ENCODE results near the gene STYXL1.

Gene STYXL1

DNA sequence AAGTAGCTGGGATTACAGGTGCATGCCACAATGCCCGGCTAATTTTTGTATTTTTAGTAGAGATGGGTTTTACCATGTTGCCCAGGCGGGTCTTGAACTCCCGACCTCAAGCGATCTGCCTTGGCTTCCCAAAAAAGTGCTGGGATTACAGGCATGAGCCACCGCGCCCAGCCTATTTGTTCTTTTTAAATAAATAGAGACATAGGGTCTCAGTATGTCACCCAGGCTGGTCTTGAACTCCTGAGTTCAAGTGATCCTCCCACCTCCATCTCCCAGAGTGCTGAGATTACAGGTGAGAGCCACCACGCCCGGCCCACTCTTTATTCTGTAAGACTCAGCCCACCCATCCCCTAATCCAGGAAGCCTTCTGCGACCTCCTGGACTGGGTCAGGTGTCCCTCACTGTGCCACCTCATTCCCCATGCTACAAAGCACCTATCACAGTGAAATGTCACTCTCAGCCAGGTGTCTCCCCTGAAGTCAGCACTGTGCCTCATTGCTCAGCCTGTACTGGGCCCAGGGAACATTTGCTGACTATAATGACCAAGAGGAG, 56.2 kb downstream of the STYXL1 start:
- DNase-seq: no peak

DNA sequence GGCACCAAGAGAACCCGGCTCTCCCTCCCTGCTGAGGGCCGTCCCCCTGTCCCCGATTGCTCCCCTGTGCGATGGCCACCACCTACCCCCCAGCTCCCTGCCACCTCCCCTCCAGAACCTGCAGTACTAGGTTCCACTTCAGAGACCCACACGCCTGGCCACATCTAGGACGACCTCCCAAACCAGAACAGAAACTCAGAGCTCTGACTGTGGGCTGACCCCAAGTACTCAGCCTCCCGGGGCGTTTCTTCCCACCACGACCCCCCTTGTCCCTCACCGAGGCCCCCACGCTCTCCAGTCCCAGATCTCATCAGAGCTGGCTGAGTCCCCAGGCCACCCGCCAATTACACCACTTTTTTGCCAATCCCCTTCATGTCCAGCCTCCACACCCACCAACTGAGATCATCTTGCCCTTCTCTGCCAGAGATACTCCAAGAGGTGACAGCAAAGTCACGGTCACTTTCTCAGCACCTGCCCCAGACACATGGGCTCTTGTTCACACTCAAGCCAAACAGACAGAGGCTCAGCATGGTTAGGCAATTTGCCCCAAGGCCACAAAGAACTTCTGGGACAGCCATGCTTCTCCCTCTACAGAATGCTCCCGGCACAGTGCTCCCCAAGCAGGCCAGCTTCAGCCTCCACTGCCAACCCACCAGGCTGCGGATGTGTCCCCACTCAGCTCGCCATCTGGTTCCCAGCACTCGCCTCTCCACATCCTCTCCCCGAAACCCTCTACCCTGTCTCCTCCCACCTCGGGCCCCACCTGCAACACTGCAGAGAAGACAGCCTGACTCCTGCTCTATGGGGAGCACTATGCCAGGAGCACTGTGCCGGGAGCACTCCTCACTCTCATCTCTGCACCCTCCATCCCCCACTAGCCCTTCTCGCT, 58.1 kb downstream of the STYXL1 start:
- DNase-seq: no peak

DNA sequence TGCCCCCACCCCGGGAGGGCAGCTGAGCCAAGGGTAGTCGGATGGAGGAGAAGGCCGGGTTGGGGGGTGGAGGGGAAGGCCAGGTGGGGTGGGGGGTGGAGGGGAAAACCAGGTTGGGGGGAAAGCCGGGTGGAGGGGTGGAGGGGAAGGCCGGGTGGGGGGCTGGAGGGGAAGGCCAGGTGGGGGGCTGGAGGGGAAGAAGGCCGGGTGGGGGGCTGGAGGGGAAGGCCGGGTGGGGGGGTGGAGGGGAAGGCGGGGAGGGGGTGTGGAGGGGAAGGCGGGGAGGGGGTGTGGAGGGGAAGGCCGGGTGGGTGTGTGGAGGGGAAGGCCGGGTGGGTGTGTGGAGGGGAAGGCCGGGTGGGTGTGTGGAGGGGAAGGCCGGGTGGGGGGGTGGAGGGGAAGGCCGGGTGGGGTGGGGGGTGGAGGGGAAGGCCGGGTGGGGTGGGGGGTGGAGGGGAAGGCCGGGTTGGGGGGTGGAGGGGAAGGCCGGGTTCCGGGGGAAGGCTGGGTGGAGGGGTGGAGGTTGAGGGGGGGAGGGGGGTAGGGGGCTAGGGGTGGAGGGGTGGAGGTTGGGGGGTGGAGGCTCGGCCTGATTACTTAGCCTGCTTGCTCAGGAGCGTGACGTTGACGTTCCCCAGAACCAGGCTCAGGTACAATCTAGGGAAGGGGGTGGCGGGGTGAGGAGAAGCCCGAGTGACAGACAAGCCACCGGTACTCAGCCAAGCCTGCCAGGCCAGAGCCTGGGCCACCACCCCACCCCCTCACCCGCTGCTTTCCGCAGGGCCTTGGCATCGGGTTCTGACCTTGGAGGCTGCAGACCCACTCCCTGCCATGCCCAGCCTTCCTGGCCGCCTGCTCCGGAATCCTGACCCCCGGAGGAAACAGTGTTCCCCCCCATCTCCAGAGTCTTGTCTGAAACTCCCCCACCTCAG, 59.0 kb downstream of the STYXL1 start:
- DNase-seq: no peak

DNA sequence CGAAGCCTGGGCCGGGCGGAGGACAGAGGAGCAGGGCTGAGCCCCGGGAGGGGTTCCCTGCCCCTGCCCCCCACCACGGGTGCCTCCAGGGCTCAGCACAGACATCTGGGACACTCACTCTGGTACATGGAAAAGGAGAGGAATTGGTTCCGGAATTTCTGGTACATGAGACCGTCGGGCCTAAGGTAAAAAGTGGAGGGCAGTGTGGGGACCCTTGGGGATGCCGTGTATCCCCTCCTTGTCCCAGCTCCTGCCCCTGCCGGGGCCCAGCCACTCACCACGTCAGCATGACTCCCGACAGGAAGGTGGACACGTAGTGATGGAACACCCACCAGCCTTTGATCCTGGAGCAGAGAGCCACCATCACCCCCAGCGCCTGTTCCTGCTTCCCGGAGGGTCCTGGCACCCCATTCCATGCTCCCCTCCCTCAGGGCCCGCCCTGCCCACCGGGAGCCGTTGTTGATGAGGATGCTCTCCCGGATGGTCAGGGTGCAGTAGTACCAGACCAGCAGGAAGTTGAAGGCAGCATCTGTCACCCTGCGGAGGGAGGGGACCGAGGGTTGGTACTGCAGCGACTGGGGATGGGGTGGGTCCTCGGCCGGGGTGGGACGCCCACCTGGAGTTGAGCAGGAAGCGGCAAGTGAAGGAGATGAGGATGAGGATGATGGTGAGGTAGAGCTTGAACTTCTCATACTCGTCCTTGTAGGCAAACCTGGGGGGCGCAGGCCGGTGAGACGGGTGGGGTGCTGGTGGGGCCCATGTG, 59.8 kb downstream of the STYXL1 start:
- no peak for DNase-seq

DNA sequence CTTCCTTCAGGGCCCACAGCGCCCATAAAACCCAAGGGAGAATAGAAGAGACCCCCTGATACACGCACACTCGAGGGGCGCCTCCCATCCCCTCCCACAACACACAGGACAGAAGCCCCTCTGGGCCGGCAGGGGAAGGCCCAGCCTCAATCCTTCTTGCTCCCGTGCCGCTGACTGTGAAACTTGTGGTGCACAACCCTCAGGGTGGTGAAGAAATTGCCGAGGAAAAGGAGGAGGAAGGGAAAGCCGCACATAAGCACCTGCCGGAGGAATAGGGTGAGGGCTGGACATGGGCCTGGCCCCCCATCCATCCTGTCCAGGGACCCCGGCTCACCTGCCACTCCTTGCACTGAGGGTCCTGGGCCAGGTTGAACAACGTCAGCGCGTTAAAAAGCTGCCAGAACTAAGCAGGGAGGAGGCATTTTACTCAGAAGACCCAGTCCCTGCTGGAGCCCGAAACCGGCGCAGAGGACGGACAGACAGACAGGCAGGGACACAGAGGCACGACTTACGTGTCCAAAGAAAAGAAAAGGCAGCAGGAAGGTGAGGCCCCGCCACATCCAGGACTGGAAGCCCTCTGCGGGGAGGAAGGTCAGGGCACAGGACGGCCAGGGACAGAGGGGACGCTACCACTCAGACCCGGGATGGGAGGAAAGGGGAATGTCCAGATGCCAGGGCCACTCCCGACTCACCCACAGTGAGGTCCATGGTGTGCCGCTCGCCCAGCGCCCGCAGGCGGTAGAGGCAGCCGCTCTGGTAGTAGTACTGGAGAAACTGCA, 60.6 kb downstream of the STYXL1 start:
- DNase-seq: no peak

DNA sequence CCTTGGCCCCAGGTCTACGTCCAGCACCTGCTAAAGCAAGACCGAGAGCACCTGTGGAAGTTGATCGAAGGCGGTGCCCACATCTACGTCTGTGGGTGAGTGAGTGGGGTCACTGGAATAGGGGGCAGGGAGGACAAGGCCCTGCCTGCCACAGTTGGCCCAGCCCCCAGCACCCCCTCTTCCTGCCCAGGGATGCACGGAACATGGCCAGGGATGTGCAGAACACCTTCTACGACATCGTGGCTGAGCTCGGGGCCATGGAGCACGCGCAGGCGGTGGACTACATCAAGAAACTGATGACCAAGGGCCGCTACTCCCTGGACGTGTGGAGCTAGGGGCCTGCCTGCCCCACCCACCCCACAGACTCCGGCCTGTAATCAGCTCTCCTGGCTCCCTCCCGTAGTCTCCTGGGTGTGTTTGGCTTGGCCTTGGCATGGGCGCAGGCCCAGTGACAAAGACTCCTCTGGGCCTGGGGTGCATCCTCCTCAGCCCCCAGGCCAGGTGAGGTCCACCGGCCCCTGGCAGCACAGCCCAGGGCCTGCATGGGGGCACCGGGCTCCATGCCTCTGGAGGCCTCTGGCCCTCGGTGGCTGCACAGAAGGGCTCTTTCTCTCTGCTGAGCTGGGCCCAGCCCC, 61.5 kb downstream of the STYXL1 start:
- DNase-seq: no peak

DNA sequence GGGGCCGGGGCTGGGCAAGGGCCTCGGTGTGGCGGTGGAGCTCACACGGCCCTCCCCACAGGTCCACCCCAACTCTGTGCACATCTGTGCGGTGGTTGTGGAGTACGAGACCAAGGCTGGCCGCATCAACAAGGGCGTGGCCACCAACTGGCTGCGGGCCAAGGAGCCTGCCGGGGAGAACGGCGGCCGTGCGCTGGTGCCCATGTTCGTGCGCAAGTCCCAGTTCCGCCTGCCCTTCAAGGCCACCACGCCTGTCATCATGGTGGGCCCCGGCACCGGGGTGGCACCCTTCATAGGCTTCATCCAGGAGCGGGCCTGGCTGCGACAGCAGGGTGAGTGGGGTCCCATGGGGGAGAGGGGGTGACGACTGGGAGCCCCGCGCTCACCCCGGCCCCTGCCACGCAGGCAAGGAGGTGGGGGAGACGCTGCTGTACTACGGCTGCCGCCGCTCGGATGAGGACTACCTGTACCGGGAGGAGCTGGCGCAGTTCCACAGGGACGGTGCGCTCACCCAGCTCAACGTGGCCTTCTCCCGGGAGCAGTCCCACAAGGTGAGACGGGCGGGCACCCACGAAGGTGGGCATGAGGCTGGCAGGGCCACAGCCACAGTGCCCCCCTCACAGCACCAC, 62.2 kb downstream of the STYXL1 start:
- DNase-seq: no peak

DNA sequence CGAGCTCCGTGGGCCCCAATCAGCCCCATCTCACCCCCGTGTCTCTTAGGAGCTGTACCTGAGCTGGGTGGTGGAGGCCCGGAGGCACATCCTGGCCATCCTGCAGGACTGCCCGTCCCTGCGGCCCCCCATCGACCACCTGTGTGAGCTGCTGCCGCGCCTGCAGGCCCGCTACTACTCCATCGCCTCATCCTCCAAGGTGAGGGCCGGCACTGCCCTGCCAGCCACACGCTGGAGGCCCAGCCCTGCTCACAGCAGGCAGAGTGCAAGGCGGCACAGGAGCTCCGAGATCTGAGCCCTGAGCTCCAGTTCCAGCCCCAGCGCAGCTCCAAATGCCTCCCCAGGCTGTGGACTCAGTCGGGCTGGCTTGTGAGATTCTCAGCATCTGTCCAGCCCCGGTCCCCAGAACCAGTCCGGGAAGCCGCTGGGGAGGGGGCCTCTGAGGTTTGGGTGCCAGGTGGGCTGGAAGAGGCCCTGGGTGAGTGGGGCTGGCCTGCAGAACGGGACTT, 62.7 kb downstream of the STYXL1 start:
- DNase-seq: no peak

DNA sequence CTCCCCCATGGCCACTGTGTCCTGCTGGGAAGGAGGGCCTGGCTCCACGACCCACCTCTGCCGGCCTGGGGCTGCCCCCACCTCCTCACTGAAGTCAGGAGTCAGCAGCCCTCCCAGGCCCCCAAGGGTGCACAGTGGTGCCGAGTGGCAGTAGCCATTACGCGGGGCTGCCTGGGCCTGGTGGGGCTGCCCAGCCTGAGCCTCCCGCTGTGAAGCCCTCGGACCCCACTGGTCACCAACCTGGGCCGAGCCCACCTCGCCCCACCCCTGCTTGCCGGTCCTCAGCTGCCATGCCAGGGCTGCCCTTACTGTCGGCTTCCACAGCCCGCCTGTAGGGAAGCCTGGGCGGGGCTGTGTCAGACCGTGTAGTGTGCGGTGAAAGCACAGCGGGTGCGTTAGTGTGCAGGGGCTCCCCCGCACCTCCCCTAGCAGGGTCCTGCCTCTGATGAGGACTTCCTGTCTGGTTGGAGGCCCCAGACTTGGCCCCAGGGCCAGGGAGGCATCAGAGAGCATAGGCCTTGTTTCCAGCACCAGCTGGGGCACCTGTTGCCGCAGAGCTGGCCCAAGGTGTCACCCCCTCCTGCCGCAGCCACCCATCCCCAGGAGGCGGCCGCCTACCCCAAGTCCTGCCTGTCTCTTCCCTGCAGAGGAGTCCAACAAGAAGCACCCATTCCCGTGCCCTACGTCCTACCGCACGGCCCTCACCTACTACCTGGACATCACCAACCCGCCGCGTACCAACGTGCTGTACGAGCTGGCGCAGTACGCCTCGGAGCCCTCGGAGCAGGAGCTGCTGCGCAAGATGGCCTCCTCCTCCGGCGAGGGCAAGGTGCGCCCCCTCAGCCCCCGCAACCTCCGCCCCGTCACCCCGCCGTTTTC, 63.4 kb downstream of the STYXL1 start:
- DNase-seq: no peak

DNA sequence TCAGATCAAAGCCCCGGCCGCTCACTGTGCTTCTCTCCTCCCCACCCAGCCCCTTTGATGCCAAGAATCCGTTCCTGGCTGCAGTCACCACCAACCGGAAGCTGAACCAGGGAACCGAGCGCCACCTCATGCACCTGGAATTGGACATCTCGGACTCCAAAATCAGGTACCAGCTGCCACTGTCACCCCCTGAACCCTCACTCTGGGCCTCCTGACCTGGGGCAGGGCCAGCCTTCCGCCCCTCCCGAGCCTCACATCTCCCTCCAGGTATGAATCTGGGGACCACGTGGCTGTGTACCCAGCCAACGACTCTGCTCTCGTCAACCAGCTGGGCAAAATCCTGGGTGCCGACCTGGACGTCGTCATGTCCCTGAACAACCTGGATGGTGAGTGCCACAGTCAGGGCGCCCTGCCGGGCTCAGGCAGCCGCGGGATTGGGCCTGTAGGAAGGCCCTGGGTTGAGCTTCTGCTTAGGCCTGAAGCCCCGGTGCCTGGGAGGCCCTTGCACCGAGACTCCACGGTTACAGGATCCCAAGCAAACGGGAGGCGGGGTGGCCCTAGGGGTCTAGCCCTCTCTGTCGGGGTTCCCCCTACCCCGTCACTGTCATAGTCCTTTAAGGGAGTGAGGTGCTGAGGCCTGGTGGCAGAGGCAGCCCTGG, 64.2 kb downstream of the STYXL1 start:
- DNase-seq: no peak

DNA sequence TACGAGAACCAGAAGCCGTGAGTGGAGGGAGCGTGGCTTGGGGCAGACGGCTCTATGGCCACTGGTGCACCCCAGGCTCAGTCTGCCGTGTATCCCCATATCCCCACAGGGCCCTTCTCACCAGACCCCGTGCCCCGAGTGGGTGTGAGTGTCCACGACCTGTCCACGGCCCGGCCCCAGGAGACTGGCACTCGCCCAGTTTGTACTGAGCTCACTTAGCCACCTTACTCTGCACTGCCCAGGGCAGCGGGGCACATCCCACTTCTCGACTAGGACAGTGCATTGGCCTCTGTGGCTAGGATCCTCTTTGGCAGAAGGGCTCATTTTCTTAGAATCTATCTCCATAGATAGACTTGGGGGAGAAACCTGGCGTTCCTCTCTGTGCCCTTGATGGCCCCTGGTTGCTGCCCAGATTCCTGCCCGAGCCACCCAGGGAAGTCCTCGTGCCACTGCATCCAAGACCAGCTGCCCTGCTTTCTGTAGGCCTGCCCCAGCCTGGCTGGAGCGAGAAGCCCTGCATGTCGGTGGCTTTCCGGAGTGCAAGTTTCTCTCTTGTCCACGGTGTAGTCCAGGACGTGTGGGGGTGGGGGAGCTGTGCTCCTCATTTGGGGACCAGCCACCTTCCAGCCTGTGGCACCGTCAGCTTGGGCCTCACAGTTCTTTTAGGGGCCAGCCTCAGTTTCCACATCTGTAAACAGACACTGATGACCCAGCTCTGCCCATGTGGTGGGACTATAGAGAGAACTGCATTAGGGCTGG, 65.3 kb downstream of the STYXL1 start:
- DNase-seq: no peak

DNA sequence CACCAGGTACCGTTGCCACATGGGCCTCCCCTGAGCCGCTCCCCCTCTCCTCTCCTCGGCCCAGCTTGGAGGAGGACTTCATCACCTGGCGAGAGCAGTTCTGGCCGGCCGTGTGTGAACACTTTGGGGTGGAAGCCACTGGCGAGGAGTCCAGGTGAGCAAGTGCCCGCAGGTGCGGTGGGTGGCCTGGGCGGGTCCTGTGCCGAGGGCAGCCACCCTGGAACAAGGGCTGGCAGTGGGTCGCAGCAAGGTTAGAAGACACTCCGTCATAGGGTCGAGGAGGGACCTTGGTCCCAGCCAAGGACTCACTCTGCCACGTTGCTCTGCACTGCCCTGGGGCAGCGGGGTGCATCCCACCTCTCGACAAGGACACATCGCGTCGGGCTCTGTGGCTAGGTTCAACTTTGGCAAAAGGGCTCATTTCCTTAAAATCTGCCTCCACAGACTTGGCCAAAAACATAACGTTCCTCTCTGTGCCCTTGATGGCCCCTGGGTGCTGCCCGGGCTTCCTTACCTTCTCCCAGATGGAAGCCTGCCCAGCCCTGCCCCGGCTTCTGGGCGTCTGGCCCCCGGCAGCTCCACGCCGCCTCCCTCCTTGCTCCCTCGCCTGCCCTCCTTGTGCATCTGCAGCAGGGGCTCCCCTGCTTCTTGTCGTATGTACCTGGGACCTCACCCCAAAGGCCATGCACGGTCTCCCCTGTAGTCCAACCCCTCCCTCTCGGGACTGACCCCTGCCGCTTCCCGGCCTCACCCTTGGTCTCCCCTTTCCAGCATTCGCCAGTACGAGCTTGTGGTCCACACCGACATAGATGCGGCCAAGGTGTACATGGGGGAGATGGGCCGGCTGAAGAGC, 66.1 kb downstream of the STYXL1 start:
- no peak for DNase-seq

DNA sequence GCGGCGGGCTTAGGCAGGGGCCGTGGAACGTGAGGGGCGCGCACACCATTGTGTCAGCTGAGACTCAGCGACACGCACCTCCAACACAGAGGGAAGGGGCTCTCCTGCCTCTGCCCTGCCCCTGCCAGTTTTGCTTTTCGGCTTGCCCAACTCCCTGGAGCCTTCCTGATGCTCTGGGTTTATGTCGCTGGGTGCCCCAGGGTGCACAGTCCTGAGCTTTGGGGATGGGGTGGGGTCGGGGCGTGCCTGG, 66.7 kb downstream of the STYXL1 start:
- no peak for DNase-seq

DNA sequence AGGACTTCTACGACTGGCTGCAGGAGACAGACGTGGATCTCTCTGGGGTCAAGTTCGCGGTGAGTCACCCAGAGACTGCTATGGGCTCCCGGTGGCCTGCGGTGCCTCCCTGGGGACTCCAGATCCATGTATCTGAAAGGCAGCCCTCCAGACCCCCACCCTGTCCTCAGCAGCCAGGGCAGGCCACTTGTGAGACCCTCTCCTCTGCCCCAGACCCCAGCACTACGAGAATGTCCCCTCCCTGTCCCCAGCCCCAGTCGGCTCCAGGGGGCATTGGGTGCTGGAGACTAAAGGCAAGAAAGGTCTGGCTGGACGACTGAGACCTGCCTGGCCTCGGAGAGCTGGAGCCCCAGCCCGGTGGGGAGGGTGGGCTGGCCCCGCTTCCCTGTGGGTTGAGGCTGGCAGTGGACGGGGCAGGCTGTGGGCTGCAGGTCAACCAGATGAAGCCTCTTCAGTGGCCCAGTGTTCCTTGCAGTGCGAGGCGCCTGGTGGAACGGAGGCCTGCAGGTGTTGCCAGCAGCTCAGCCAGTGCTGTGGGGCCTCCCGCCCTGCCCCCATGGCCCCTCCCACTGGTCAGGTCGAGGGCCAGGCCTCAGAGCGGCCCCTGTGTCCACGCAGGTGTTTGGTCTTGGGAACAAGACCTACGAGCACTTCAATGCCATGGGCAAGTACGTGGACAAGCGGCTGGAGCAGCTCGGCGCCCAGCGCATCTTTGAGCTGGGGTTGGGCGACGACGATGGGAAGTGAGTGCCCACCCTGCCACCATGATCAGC, 67.2 kb downstream of the STYXL1 start:
- DNase-seq: no peak

DNA sequence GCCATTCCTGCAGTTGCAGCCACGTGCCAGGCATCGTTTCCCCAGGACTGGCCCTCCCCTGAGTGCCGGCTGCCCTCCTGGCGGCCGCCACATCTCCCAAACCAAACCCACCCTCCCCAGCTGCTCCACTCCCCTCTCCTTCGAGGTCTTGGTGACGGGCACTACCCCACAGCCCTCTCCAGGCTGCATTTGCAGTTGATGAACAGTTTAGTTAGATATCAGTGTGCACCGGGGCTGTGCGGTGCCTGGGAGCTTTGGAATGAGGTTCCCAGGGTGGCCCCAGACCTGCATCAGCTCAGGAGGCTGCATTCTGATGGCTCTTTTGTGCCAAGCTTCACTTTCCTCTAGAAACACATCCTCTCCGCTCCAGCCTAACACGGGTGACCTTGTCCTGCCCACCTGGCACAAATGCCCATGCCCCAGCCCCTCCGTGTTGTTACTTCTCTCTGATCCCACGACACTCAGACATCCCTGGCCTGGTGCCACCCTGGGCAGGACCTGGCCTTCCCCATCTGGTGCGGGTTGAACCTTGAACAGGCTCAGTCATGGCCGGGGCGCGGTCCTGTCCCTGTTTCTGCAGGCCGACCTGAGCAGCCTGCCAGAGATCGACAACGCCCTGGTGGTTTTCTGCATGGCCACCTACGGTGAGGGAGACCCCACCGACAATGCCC, 67.9 kb downstream of the STYXL1 start:
- DNase-seq: no peak

DNA sequence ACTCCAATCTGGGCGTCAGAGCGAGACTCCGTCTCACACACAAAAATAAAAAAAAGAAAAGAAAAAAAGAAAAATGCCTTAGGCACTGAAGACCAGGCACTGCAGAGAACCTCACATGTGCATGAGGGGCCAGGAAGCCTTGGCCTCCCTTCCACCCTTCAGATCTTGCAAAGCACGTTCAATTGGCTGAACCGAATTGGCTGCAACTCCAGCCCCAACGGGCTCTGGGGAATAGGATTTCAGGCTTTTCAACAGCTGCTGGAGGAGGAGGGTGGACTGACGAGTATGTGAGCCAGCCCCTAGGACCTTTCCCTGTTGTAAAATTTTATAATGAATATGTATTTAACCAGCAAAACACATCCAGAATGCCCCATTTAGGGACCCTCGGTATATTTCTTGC, 70.1 kb downstream of the STYXL1 start:
- DNase-seq: no peak

Data from activated naive CD4-positive, alpha-beta T cell (primary cell).